ENCODE results near the gene ENOX1.

Gene ENOX1

GRCh38 chr13:43295825-43296564, 490.8 kb downstream of the ENOX1 start:
- Histone ChIP-seq H3K9me2 (ENCODE audit: low read depth, low read length) (no peaks in the 10 kb centered on the region), H3F3A (ENCODE audit: insufficient read depth, low read length) (no peaks in the 10 kb centered on the region), H3K4me2 (ENCODE audit: low read length) (no peak overlapping the region), H4K20me1 (ENCODE audit: insufficient read depth, low read length) (no peaks in the 10 kb centered on the region), H3K4me1 (ENCODE audit: insufficient read depth, low read length, severe bottlenecking) (no peaks in the 10 kb centered on the region), H3K27ac (ENCODE audit: low read depth, low read length, poor library complexity, severe bottlenecking) (no peak overlapping the region), H3K36me3 (ENCODE audit: insufficient read depth, low read length) (no peaks in the 10 kb centered on the region), H3K27me3 (ENCODE audit: insufficient read depth, low read length) (0 out of 2 replicates have a peak, but pooled peaks cover 3% of the 10 kb centered on the region), H3K79me2 (ENCODE audit: insufficient read depth, low read length) (no peaks in the 10 kb centered on the region), H3K9me3 (ENCODE audit: low read length) (no peaks in the 10 kb centered on the region), H3K9ac (ENCODE audit: low read length) (no peak overlapping the region), H2AFZ (ENCODE audit: low read length) (no peak overlapping the region), H3K4me3 (ENCODE audit: low read depth, low read length, poor library complexity, severe bottlenecking) (no peak overlapping the region)
- no peak for TF ChIP-seq EZH2 (IDR thresholded peaks at IDR 0.05; ENCODE audit: borderline replicate concordance, low read length)
- no peak for TF ChIP-seq CTCF (IDR thresholded peaks at IDR 0.05; ENCODE audit: low read length)

- H3K9ac ChIP-seq (ENCODE audit: low read length), result no peak overlapping the region
- H2AFZ ChIP-seq (ENCODE audit: low read length), result no peak overlapping the region
- 0 out of 2 replicates have a peak, but pooled peaks cover 3% of the 10 kb centered on the region for H3K27me3 ChIP-seq (ENCODE audit: insufficient read depth, low read length)
- H3K4me2 ChIP-seq (ENCODE audit: low read length), result no peak overlapping the region
- H3K9me3 ChIP-seq (ENCODE audit: low read length), result no peaks in the 10 kb centered on the region
- TF ChIP-seq CTCF (IDR thresholded peaks at IDR 0.05; ENCODE audit: low read length), result no peak
- no peak for TF ChIP-seq EZH2 (IDR thresholded peaks at IDR 0.05; ENCODE audit: borderline replicate concordance, low read length)
- H3K9me2 ChIP-seq (ENCODE audit: low read depth, low read length), result no peaks in the 10 kb centered on the region
- no peak overlapping the region for H3K4me3 ChIP-seq (ENCODE audit: low read depth, low read length, poor library complexity, severe bottlenecking)
- no peaks in the 10 kb centered on the region for H3F3A ChIP-seq (ENCODE audit: insufficient read depth, low read length)
- H3K4me1 ChIP-seq (ENCODE audit: insufficient read depth, low read length, severe bottlenecking), result no peaks in the 10 kb centered on the region
- no peak overlapping the region for H3K27ac ChIP-seq (ENCODE audit: low read depth, low read length, poor library complexity, severe bottlenecking)
- no peaks in the 10 kb centered on the region for H3K36me3 ChIP-seq (ENCODE audit: insufficient read depth, low read length)
- H3K79me2 ChIP-seq (ENCODE audit: insufficient read depth, low read length), result no peaks in the 10 kb centered on the region
- H4K20me1 ChIP-seq (ENCODE audit: insufficient read depth, low read length), result no peaks in the 10 kb centered on the region
These were observed 491.5 kb downstream of the ENOX1 start for GRCh38 chr13:43295321-43295720.

DNA sequence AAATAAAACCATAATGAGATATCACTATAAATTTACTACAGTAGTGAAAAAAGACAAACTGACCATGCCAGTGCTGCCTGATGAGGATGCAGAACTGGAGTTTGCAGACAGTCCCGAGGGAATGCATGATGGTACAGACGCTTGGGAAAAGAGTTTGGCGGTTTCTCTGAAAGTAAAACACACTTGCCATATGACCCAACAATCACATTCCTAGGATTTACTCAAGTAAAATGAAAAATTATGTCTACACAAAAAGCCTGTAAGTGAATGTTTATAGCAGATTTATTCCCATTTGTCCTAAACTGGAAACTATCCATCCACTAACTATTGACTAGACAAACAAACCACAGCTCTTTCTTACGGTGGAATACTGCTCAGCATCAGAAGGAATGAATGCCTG, 492.4 kb downstream of the ENOX1 start:
- Histone ChIP-seq H2AFZ (ENCODE audit: low read length) (no peak overlapping the region), H3K27me3 (ENCODE audit: insufficient read depth, low read length) (0 out of 2 replicates have a peak, but pooled peaks cover 3% of the 10 kb centered on the region), H4K20me1 (ENCODE audit: insufficient read depth, low read length) (no peaks in the 10 kb centered on the region), H3K4me3 (ENCODE audit: low read depth, low read length, poor library complexity, severe bottlenecking) (no peak overlapping the region), H3K27ac (ENCODE audit: low read depth, low read length, poor library complexity, severe bottlenecking) (no peak overlapping the region), H3K36me3 (ENCODE audit: insufficient read depth, low read length) (no peaks in the 10 kb centered on the region), H3K79me2 (ENCODE audit: insufficient read depth, low read length) (no peaks in the 10 kb centered on the region), H3F3A (ENCODE audit: insufficient read depth, low read length) (no peaks in the 10 kb centered on the region), H3K4me1 (ENCODE audit: insufficient read depth, low read length, severe bottlenecking) (no peaks in the 10 kb centered on the region), H3K4me2 (ENCODE audit: low read length) (no peak overlapping the region), H3K9me2 (ENCODE audit: low read depth, low read length) (no peaks in the 10 kb centered on the region), H3K9ac (ENCODE audit: low read length) (no peak overlapping the region), H3K9me3 (ENCODE audit: low read length) (no peaks in the 10 kb centered on the region)
- no peak for TF ChIP-seq EZH2 (IDR thresholded peaks at IDR 0.05; ENCODE audit: borderline replicate concordance, low read length)
- no peak for TF ChIP-seq CTCF (IDR thresholded peaks at IDR 0.05; ENCODE audit: low read length)

Data from OCI-LY1 (cell line).